Lung (tissue), 12 donors: Measurements from ENCODE around the gene CEP41. TPM values are rescaled to one million over a fixed set of nuclear protein-coding genes. Genes with fewer than 3 reads are reported as not detected.

Experiments used
- ATAC-seq: fragments of 200-7000 bp; cut with Tn5 transposase; one replicate; pipeline ENCODE4 v1.9.1; 2020; ENCODE audit warnings: moderate number of reproducible peaks; ENCODE audit not compliant: insufficient read depth, low FRiP score
- DNase-seq, 3 donors: peaks; one replicate each; pipeline ENCODE4 v3.0.0-alpha.2; 2013 to 2017
- H3K27ac ChIP-seq, 2 donors: one replicate each; pipeline ENCODE4 v1.5.1; 2013; ENCODE audit warnings: mild to moderate bottlenecking in 2 of 2, moderate library complexity in 2 of 2, control low read depth in 1 of 2, inconsistent platforms in 1 of 2, low read depth in 1 of 2, low read length in 1 of 2
- H3K27me3 ChIP-seq, 3 donors: one replicate each; pipeline ENCODE4 v1.5.1; 2013; ENCODE audit warnings: low read length in 2 of 3; ENCODE audit not compliant: control insufficient read depth in 3 of 3, insufficient read depth in 3 of 3
- H3K36me3 ChIP-seq, 4 donors: one replicate each; pipeline ENCODE4 v1.5.1; 2013; ENCODE audit warnings: low read length in 4 of 4, mild to moderate bottlenecking in 1 of 4, moderate library complexity in 1 of 4; ENCODE audit not compliant: control insufficient read depth in 4 of 4, insufficient read depth in 4 of 4
- H3K4me1 ChIP-seq, 5 donors: one replicate each; pipeline ENCODE4 v1.5.1; 2013; ENCODE audit warnings: low read length in 5 of 5, mild to moderate bottlenecking in 2 of 5, moderate library complexity in 1 of 5; ENCODE audit not compliant: control insufficient read depth in 5 of 5, insufficient read depth in 5 of 5
- H3K4me3 ChIP-seq: one replicate; pipeline ENCODE4 v1.5.1; 2013; ENCODE audit warnings: mild to moderate bottlenecking, control low read depth, moderate library complexity
- H3K9ac ChIP-seq, 2 donors: one replicate each; pipeline ENCODE4 v1.5.1; 2013; ENCODE audit warnings: low read length in 2 of 2, control low read depth in 1 of 2; ENCODE audit not compliant: insufficient read depth in 1 of 2
- H3K9me3 ChIP-seq, 4 donors: one replicate each; pipeline ENCODE4 v1.5.1; 2013; ENCODE audit warnings: low read length in 3 of 4, mild to moderate bottlenecking in 1 of 4, moderate library complexity in 1 of 4; ENCODE audit not compliant: control insufficient read depth in 4 of 4, insufficient read depth in 3 of 4
- WGBS, 2 donors: extraction: QIAGEN DNeasy Blood & Tissue Kit; methylation state at CpG; one replicate each; pipeline ENCODE4 v1.1.7; 2013; 5-methylcytosine and 5-hydroxymethylcytosine counted together
- polyA plus RNA-seq, 2 donors: library from polyadenylated mRNA; stranded (reverse); fragments of 200-250 nt; gene quantifications; one replicate each; pipeline ENCODE4 v1.2.1, GENCODE V29; 2013
- total RNA-seq, 2 donors: library from RNA; depleted of rRNA in 1 of 2; stranded (reverse); fragments of >200 nt in 1 of 2; gene quantifications; one replicate each; pipeline ENCODE4 v1.2.1, GENCODE V29; 2014 to 2021
- TF ChIP-seq, protein P1 (sequence below): IDR thresholded peaks from 2 replicates; pipeline ENCODE4 v1.5.1; 2012; ENCODE audit warnings: mild to moderate bottlenecking; ENCODE audit errors: control extremely low read depth, extremely low read depth
- donor health status: control.
- donor health status: control.
- donor health status: Bipolar disorder and iron deficiency.
- donor health status: healthy.
- donor health status: DM: yes; HTN: yes; CAD: no.

Gene CEP41
- total and polyA plus RNA-seq, 4 donors, result 3.7 to 15.3 (median 11.6) TPM

DNA sequence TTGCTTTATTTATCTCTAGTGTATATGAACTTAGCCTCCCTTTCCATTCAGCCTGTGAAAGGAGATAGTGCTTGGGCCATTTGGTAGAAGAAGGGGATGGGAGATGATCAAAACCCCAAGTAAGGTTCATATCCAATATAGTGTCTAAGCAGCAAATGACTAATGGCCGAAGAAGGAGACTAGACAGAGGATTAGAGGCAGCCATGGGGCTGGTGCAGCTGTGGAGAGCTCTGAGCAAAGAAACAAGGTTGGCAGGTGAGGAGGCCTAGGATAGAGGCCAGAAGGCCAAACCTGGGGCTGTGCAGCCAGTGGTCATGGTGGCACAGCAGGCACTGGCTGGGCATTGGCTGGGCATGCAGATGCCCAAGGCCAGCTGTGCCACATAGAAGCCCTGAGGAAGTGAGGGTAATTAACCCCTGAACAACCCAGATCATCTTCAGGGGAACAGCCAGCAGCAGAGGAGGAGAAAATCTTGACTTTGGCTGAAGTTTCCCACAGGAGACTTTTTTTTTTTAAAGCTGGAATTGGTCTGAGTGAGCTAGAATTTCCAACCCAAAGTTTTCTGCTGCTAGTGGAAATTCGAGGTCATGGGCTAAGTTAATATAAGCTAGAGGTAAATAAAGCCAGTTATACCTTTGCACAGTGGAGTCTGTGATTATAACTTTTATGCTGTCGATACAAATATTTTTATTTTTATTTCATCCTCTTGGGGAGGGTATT lies 70.8 kb downstream of the CEP41 start:
- Histone ChIP-seq H3K4me1 (peaks cover 0 to 70% (median 43%) of the 10 kb centered on the region in 5 donors), H3K27ac (peak overlapping the region in 1 of 2 donors; percentile 37), H3K4me3 (no peak overlapping the region), H3K36me3 (no peaks in the 10 kb centered on the region), H3K27me3 (no peaks in the 10 kb centered on the region), H3K9ac (no peak overlapping the region), H3K9me3 (no peaks in the 10 kb centered on the region)
- TF ChIP-seq, protein P1, sequence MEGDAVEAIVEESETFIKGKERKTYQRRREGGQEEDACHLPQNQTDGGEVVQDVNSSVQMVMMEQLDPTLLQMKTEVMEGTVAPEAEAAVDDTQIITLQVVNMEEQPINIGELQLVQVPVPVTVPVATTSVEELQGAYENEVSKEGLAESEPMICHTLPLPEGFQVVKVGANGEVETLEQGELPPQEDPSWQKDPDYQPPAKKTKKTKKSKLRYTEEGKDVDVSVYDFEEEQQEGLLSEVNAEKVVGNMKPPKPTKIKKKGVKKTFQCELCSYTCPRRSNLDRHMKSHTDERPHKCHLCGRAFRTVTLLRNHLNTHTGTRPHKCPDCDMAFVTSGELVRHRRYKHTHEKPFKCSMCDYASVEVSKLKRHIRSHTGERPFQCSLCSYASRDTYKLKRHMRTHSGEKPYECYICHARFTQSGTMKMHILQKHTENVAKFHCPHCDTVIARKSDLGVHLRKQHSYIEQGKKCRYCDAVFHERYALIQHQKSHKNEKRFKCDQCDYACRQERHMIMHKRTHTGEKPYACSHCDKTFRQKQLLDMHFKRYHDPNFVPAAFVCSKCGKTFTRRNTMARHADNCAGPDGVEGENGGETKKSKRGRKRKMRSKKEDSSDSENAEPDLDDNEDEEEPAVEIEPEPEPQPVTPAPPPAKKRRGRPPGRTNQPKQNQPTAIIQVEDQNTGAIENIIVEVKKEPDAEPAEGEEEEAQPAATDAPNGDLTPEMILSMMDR, result no peak
- 69 to 82% methylated on average over 3 of the region's 3 CpGs for WGBS, 2 donors
- ATAC-seq (no peak), DNase-seq (no peak)

DNA sequence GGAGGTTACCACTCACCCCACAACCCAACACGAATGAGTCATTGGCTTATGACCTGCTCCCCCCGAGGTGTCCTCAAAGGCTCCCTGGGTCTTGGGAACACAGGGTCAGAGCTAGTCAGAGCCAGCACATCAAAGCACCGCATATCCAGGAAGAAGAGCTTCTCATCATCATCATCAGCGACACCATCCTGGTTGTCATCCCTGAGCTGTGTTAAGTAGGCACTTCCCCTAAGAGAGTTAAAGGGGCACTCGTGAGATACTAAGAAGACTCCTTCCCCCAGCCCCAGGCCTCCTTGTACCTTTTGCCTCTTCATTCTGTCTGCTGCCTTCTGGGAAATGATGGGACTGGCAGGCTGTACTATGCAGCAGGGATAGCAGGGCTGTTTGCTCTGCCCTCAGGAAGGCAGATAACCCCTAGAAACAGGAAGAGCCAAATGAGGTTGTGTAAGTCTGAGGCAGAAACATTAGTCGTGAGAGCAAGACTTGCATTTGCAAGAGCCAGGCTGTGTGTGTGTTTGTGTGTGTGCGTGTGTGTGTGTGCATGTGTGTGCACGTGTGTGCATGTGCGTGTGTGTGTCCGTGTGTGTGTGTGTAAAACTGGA lies 71.6 kb downstream of the CEP41 start:
- H3K9ac ChIP-seq, result no peak overlapping the region
- peaks cover 0 to 64% (median 40%) of the 10 kb centered on the region in 5 donors for H3K4me1 ChIP-seq
- H3K27ac ChIP-seq, result peak overlapping the region in 1 of 2 donors; percentile 13
- peak; percentile 68 to 88 (median 77) for DNase-seq
- no peak for ATAC-seq
- no peaks in the 10 kb centered on the region for H3K9me3 ChIP-seq
- no peaks in the 10 kb centered on the region for H3K27me3 ChIP-seq
- WGBS, 2 donors, result 28 to 33% methylated on average over 10 of the region's 10 CpGs
- no peaks in the 10 kb centered on the region for H3K36me3 ChIP-seq
- no peak overlapping the region for H3K4me3 ChIP-seq
- TF ChIP-seq, protein P1, result no peak

DNA sequence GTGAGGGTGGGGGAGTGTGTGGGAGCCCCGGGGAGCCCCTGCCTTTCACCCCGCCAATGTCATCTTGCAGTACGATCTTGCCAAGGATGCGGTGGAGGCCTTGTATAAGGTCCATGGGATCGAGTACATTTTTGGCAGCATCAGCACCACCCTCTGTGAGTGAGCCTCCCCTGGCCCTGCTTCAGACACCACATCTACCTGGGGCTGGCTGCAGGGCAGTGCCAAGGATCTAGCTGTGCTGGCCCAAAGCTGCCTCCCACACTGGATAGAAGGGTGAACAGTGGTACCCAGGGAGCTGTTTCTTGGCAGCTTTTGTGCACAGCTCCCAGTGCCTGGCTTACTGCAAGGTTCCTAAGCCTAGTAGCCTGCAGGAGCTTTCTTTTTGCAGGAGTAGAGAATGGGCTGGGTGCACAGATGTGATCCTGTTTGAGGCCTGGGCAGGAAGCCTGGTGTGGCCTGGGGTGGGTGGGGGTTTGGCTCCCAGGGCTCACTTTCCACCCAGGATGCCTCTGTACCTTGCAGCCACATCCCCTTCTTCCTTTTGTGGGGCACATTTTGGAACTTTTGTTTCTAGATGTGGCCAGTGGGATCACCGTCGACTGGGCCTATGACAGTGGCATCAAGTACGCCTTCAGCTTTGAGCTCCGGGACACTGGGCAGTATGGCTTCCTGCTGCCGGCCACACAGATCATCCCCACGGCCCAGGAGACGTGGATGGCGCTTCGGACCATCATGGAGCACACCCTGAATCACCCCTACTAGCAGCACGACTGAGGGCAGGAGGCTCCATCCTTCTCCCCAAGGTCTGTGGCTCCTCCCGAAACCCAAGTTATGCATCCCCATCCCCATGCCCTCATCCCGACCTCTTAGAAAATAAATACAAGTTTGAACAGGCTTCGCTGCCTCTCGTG lies 72.7 kb downstream of the CEP41 start:
- Histone ChIP-seq H3K9ac (no peak overlapping the region), H3K4me3 (no peak overlapping the region), H3K27me3 (no peaks in the 10 kb centered on the region), H3K4me1 (peaks cover 0 to 53% (median 29%) of the 10 kb centered on the region in 5 donors), H3K27ac (peak overlapping the region in 1 of 2 donors; percentile 34), H3K9me3 (no peaks in the 10 kb centered on the region), H3K36me3 (no peaks in the 10 kb centered on the region)
- DNase-seq (peak in 1 of 3 donors; percentile 41), ATAC-seq (no peak)
- 84 to 85% methylated on average over 19 of the region's 19 CpGs for WGBS, 2 donors
- TF ChIP-seq, protein P1, result no peak
